Cardiac muscle cell (in vitro differentiated cells and primary cell): ENCODE results near the gene KCNIP1. TPM values are rescaled to one million over a fixed set of nuclear protein-coding genes. Genes with fewer than 3 reads are reported as not detected.

Experiments used
- DNase-seq, 2 donors: peaks; one replicate each; pipeline versions ENCODE4 v3.0.0 to v3.0.0-alpha.2; 2010 to 2017; ENCODE audit warnings: low read depth in 1 of 2, low spot score in 1 of 2
- H3K27ac ChIP-seq: fragments of 200-600 bp; sonication (generic); 2 replicates; pipeline ENCODE4 v1.5.1; 2016
- H3K27me3 ChIP-seq: fragments of 200-600 bp; sonication (generic); 2 replicates; pipeline ENCODE4 v1.6.0; 2016; ENCODE audit warnings: control low read depth
- H3K36me3 ChIP-seq: fragments of 200-600 bp; sonication (generic); 2 replicates; pipeline ENCODE4 v1.5.1; 2016; ENCODE audit warnings: control low read depth
- H3K4me1 ChIP-seq: fragments of 200-600 bp; sonication (generic); 2 replicates; pipeline ENCODE4 v1.8.1; 2017; ENCODE audit warnings: low read depth, mild to moderate bottlenecking, mixed run types
- H3K4me3 ChIP-seq: fragments of 200-600 bp; sonication (generic); 2 replicates; pipeline ENCODE4 v1.5.1; 2016; ENCODE audit warnings: mild to moderate bottlenecking
- H3K9me3 ChIP-seq: fragments of 200-600 bp; sonication (generic); 2 replicates; pipeline ENCODE4 v1.5.1; 2017; ENCODE audit warnings: low read depth, mild to moderate bottlenecking, control low read depth
- CTCF ChIP-seq: IDR thresholded peaks from 2 replicates; pipeline ENCODE4 v1.5.1; 2012; ENCODE audit warnings: low read depth, mild to moderate bottlenecking, low read length
- polyA plus RNA-seq: library from polyadenylated mRNA; unstranded; fragments of >200 nt; fragmentation: Nextera tagmentation; extraction: Ambion mirVana; gene quantifications from 2 replicates; pipeline ENCODE4 v1.2.1, GENCODE V29; 2016
- total RNA-seq: library from RNA; depleted of rRNA; stranded (reverse); fragments of >200 nt; gene quantifications from 2 replicates; pipeline ENCODE4 v1.2.3, GENCODE V29; 2016

KCNIP1 gene
- total and polyA plus RNA-seq, 2 experiments from 2014 or later, result 0.09 TPM; not detected in 1

- TF ChIP-seq CTCF, result no peak
- no peak for DNase-seq
- Histone ChIP-seq H3K27me3 (no peaks in the 10 kb centered on the region), H3K36me3 (no peaks in the 10 kb centered on the region), H3K4me1 (peaks cover 7% of the 10 kb centered on the region), H3K4me3 (no peak overlapping the region), H3K9me3 (no peaks in the 10 kb centered on the region), H3K27ac (no peak overlapping the region)
These were observed 128.6 kb downstream of the KCNIP1 start for GRCh38 chr5:170632266-170632984.

- DNase-seq, result peak in 1 of 2 donors; percentile 84
- no peaks in the 10 kb centered on the region for H3K36me3 ChIP-seq
- H3K27me3 ChIP-seq, result no peaks in the 10 kb centered on the region
- peaks cover 7% of the 10 kb centered on the region for H3K4me1 ChIP-seq
- H3K9me3 ChIP-seq, result no peaks in the 10 kb centered on the region
- H3K4me3 ChIP-seq, result peak overlapping the region; percentile 29
- peak overlapping the region; percentile 91 for H3K27ac ChIP-seq
- peak; percentile 96 for TF ChIP-seq CTCF
These were observed 129.1 kb downstream of the KCNIP1 start for GRCh38 chr5:170632985-170633234.

GRCh38 chr5:170633235-170634081, 129.6 kb downstream of the KCNIP1 start:
- Histone ChIP-seq H3K4me3 (peak overlapping the region; percentile 29), H3K27me3 (no peaks in the 10 kb centered on the region), H3K27ac (peak overlapping the region; percentile 91), H3K36me3 (no peaks in the 10 kb centered on the region), H3K9me3 (no peaks in the 10 kb centered on the region), H3K4me1 (peaks cover 7% of the 10 kb centered on the region)
- TF ChIP-seq CTCF, result no peak
- DNase-seq, result peak; percentile 84 to 97

GRCh38 chr5:170634256-170634990, 130.6 kb downstream of the KCNIP1 start:
- Histone ChIP-seq H3K4me3 (no peak overlapping the region), H3K27ac (peak overlapping the region; percentile 46), H3K4me1 (peaks cover 7% of the 10 kb centered on the region), H3K36me3 (no peaks in the 10 kb centered on the region), H3K27me3 (no peaks in the 10 kb centered on the region), H3K9me3 (no peaks in the 10 kb centered on the region)
- TF ChIP-seq CTCF, result no peak
- DNase-seq, result no peak

- Histone ChIP-seq H3K4me3 (no peak overlapping the region), H3K36me3 (no peaks in the 10 kb centered on the region), H3K27ac (no peak overlapping the region), H3K4me1 (peaks cover 7% of the 10 kb centered on the region), H3K27me3 (no peaks in the 10 kb centered on the region), H3K9me3 (no peaks in the 10 kb centered on the region)
- no peak for DNase-seq
- TF ChIP-seq CTCF, result no peak
These were observed 131.9 kb downstream of the KCNIP1 start for GRCh38 chr5:170635706-170636105.
